Suprapubic skin (tissue), 4 donors: Measurements from ENCODE around the gene PTPRJ.

Source experiments
- CTCF ChIP-seq, 2 donors: fragments of 200-600 bp in 1 of 2; fragments of 450-650 bp in 1 of 2; sonication (generic) in 1 of 2; IDR thresholded peaks; one replicate each; pipeline ENCODE4 v1.5.1; 2016 to 2019; ENCODE audit warnings: antibody characterized with exemption in 2 of 2, mild to moderate bottlenecking in 1 of 2, moderate library complexity in 1 of 2
- EP300 ChIP-seq: sonication (generic); formaldehyde crosslinking; IDR thresholded peaks from one replicate; pipeline ENCODE4 v1.6.1; 2017; ENCODE audit warnings: antibody characterized with exemption
- POLR2AphosphoS5 ChIP-seq, 3 donors: sonication (generic); formaldehyde crosslinking; IDR thresholded peaks; one replicate each; pipeline ENCODE4 v1.6.1; 2017; ENCODE audit warnings: antibody characterized with exemption in 3 of 3

- TF ChIP-seq CTCF (IDR thresholded peaks at IDR 0.05), result no peak
- TF ChIP-seq POLR2AphosphoS5 (IDR thresholded peaks at IDR 0.05), result no peak
- no peak for TF ChIP-seq EP300
Measured at GRCh38 chr11:48207881-48208280, 227.5 kb downstream of the PTPRJ start.
